ENCODE measurements around the gene UBAC1.

Gene UBAC1

DNA sequence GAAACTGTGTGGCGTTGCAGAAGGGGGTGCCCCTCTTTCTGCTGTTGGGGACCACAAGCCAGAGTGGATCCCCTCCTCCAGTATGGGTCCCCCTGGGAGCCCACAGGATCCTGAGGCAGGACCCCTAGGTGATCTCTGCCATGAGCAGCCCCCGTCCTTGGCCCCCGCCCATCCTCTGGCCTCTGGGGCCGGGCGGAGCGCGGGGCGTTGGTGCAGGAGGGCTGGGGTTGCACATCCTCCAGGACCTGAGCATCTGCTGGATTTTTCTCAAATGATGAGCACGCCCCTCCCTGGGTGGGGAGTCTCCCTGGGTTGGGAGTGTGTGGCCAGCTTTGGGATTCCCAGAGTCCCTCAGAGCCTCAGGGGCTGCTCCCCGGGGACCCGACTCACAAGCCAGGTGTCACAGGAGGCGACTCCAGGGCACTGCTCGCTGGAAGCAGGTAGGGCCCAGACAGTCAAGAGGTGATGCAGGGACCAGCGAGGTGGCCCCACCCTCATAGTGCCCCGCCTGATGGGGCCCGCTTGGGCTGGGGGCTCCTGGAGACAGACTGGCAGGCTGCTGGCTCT, 26.7 kb upstream of the UBAC1 start:
- H3K27ac Mint-ChIP-seq, result no peak overlapping the region

DNA sequence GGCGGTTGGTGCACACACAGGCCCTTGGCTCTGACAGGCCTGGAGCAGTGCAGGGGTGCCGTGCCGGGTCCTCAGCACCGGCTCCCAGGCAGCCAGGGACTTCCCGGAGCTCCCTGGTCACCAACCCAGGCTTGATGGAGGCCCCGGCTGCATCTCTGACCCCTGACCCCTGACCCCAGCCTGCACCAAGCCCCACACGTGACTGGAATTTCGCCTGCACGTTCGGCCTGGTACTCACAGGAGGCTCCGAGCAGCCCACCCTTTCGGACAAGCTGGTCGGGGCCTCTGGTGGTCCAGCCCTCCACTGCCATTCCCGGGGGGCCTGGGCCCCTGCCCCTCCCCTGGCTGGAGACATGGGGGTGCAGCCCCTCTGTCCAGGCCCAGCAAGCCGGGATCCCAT, 25.4 kb upstream of the UBAC1 start:
- no peak for DNase-seq
- Mint-ChIP-seq H3K4me1 (peaks cover 23% of the 10 kb centered on the region), H3K27me3 (no peaks in the 10 kb centered on the region), H3K9me3 (no peaks in the 10 kb centered on the region), H3K27ac (no peak overlapping the region), H3K4me3 (no peak overlapping the region)
- no peak for ATAC-seq

More for the DNA sequence above, 26.7 kb upstream of the UBAC1 start:
- no peaks in the 10 kb centered on the region for H3K27me3 Mint-ChIP-seq
- no peak overlapping the region for H3K4me3 Mint-ChIP-seq
- DNase-seq (no peak), ATAC-seq (no peak)
- peaks cover 36% of the 10 kb centered on the region for H3K4me1 Mint-ChIP-seq
- no peaks in the 10 kb centered on the region for H3K9me3 Mint-ChIP-seq

DNA sequence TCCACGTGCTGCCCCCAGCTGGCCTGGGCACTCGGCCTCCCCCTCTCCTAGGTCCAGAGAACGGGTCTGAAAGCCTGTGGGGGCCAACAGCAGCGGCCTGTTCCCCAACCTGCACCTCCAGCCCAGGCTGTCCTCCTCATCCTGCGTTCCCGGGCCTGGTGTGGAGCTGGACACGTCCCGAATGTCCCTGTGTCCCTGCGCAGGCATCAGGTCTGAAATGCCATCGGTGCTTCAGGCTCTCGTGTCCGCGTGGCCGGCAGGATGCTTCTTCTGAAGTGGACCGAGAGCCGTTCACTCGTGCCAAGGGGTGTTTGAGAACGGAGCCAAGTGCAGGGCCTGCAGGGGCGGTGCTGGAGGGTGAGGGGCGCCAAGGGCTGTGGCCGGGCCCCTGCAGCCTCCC, 24.7 kb upstream of the UBAC1 start:
- no peak for ATAC-seq
- no peak overlapping the region for H3K4me3 Mint-ChIP-seq
- no peaks in the 10 kb centered on the region for H3K9me3 Mint-ChIP-seq
- H3K27ac Mint-ChIP-seq, result no peak overlapping the region
- no peak for DNase-seq
- H3K27me3 Mint-ChIP-seq, result no peaks in the 10 kb centered on the region
- peaks cover 15% of the 10 kb centered on the region for H3K4me1 Mint-ChIP-seq

DNA sequence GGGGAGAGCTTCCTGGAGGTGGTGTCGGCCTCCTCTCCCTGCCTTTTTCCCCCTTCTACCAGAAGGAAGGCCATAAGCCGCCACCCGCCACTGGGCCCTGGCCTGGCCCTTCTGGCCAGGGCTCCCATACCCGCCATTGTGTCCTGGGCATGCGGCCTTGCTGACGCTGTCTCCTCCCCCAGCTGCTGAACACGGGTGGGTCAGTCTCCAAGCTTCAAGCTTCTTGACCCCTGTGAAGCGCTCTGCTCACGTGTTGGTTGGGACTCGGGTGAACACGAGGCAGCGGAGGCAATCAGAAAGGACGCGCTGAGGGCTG, 24.2 kb upstream of the UBAC1 start:
- H3K27ac Mint-ChIP-seq, result no peak overlapping the region
- no peak overlapping the region for H3K4me3 Mint-ChIP-seq
- H3K4me1 Mint-ChIP-seq, result peaks cover 12% of the 10 kb centered on the region
- DNase-seq (no peak), ATAC-seq (no peak)
- H3K9me3 Mint-ChIP-seq, result no peaks in the 10 kb centered on the region
- H3K27me3 Mint-ChIP-seq, result no peaks in the 10 kb centered on the region

DNA sequence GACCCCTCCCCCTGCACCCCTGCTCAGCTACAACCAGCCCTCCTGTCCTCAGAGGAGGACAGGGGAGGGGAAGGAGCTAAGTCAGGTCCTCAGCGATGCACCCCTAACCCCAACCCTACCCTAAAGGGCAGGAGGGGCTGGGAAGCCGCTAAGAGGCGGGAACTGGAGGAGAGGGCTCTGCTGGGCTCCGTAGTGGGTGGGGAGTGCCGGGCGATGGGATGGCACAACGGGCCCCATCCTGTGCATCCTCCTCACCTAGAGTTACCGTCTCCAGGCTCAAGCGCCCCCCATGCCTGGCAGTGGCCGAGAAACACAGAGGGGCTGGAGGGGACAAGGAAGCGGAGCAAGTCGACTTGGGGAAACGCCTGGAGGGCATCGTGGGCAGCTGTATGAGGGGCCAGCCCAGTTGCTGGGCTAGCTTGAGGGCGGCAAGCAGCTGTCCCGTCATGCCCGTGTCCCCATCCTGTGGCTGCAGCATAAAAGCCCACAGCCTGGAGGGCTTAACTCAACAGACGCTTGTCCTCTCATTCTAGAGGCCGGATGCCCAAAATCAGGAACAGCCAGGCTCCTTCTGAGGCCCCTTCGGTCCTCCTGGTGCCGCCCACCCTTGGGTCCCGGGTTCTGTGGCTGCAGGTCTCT, 23.0 kb upstream of the UBAC1 start:
- no peak for ATAC-seq
- peaks cover 14% of the 10 kb centered on the region for H3K4me1 Mint-ChIP-seq
- peak overlapping the region in 1 of 2 donors; percentile 12 for H3K27ac Mint-ChIP-seq
- no peaks in the 10 kb centered on the region for H3K9me3 Mint-ChIP-seq
- DNase-seq, result no peak
- H3K4me3 Mint-ChIP-seq, result no peak overlapping the region
- no peaks in the 10 kb centered on the region for H3K27me3 Mint-ChIP-seq

DNA sequence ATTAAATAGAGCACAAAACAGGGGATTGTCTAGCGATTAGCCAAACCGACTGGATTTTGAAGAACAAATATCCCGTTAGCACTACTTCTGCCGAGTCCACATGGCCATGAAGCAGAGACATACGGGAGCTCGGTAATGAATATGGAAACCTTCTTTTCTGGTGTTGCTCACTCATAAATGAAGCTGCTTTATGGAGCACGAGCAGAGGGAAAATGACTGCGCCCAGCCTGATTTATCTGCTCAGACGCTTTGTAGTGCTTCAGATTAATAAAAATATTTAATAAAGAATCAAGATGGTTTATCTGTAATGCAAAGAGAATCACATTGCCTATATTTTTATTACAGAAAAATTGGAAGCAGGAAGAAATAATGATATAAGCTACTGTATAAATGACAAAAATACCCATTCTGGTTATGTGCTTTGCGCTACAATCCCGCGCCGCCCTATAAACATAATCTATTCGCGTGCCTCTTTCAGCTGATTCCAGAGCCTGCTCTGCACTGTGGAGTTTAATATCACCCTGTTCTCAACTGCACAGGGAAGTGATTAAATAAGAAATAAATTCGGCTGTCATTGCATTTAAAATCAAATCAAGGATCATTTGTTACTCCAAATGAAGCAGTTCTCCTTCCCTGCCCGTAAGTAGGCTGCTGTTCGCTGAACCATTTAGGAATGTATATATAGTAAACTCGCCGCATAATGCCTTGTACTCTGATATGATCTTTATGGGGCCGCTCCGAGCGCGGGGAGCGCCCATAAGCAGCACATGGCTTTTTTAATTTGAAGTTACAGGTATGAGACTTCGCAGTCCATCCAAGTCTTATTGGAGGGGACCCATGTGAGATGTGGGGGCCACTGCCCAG, 22.3 kb upstream of the UBAC1 start:
- no peak overlapping the region for H3K4me3 Mint-ChIP-seq
- ATAC-seq, result no peak
- DNase-seq, result no peak
- no peaks in the 10 kb centered on the region for H3K9me3 Mint-ChIP-seq
- no peaks in the 10 kb centered on the region for H3K27me3 Mint-ChIP-seq
- peak overlapping the region in 1 of 2 donors; percentile 27 for H3K27ac Mint-ChIP-seq
- peaks cover 21% of the 10 kb centered on the region for H3K4me1 Mint-ChIP-seq

DNA sequence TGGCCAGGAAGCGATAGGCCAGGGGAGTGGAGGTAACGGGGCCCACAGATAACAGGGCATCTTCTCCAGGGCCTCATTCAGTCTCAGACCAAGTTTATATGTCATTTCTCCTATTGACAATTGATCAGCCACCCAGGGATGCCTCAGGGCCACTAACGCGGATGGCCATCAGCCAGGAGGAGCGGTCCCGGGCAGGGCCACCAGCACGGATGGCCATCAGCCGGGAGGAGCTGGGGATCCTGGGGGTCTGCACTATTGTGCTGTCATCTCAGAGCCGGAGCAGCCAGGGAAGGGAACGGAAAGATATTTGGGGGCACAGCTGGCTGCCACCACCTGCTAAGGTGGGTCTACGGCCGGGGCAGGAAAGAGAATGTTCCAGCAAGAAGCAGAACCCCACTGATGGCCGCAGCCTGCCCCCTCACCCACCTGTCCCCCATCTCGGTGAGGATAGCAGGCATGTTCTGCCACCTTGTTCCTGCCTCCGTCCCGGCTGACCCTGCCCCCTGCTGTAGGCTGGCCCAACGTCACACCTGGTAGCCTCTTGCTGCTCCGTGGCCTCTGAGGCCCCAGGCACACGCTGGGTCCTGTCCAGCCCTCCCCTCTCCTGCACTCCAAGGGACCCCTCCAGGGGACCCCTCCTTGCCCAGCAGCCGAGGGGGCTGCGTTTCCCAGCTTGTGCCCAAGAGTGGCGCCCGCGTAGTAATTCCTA, 21.5 kb upstream of the UBAC1 start:
- no peak overlapping the region for H3K27ac Mint-ChIP-seq
- no peak for ATAC-seq
- H3K27me3 Mint-ChIP-seq, result no peaks in the 10 kb centered on the region
- H3K4me1 Mint-ChIP-seq, result peaks cover 22% of the 10 kb centered on the region
- DNase-seq, result no peak
- H3K9me3 Mint-ChIP-seq, result no peaks in the 10 kb centered on the region
- no peak overlapping the region for H3K4me3 Mint-ChIP-seq

DNA sequence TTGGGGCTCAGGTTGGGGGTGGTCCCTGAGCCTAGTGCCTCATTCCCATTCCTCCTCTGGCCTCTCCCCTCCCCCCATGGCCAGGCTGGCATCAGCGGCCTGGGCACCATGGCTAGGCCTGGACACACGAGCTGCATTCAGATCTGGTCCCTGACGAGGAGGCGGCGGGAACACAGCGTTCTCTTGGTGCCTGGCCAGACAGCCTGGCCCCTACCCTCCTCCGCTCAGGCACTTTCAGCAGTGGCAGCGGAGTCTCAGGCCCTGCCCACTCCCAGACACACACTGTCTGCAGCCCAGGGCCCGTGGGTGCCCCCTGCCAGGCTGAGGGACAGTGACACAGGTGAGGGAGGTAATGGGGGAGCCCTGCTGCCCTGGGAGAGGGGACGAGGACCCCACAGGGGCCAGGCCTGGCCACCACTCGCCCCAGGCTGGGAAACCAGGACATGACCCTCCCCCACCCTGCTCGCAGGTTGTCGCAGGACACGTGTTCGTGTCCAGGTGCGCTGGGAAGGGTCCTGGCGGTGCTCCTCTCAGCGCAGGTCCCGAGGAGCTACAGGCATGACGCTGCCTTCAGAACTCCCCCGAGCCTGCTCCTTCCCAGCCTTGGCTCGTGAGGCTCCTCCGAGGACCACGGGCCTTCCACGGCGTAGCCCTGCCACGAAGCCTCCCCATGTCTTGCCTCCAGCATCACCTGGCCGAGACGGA, 19.9 kb upstream of the UBAC1 start:
- no peak for ATAC-seq
- H3K27ac Mint-ChIP-seq, result no peak overlapping the region
- no peak overlapping the region for H3K4me3 Mint-ChIP-seq
- no peak for DNase-seq
- peaks cover 29% of the 10 kb centered on the region for H3K4me1 Mint-ChIP-seq
- no peaks in the 10 kb centered on the region for H3K27me3 Mint-ChIP-seq
- H3K9me3 Mint-ChIP-seq, result no peaks in the 10 kb centered on the region

DNA sequence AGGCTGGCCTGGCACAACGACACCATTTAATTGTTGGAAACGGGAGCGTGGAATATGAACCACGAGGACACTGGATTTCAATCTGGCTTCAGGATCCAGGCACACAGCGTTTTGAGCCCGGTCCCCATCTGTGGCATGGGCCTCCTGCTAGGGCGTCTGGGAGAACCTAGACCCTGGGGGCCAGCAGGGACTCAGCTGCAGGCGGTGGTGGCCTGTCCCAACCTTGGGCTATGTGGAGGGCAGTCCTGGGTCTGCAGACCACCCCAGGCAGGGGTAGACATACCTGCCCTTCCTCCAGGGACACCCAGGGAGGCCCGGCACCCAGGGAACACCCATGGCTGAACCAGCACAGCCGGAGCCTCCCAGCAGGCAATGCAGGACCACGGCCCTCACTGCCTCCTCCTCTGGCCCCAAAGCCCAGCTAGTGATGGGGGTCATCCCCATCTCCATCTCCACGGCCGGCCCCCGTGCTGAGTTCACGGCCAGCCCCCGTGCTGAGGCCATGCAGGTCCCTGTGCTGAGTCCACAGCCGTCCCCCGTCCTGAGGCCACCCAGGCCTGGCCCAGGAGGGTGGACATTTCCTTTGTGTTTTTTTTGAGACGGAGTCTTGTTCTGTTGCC, 18.5 kb upstream of the UBAC1 start:
- Mint-ChIP-seq H3K27me3 (no peaks in the 10 kb centered on the region), H3K9me3 (no peaks in the 10 kb centered on the region), H3K4me1 (peaks cover 29% of the 10 kb centered on the region), H3K27ac (no peak overlapping the region), H3K4me3 (no peak overlapping the region)
- DNase-seq (no peak), ATAC-seq (no peak)

DNA sequence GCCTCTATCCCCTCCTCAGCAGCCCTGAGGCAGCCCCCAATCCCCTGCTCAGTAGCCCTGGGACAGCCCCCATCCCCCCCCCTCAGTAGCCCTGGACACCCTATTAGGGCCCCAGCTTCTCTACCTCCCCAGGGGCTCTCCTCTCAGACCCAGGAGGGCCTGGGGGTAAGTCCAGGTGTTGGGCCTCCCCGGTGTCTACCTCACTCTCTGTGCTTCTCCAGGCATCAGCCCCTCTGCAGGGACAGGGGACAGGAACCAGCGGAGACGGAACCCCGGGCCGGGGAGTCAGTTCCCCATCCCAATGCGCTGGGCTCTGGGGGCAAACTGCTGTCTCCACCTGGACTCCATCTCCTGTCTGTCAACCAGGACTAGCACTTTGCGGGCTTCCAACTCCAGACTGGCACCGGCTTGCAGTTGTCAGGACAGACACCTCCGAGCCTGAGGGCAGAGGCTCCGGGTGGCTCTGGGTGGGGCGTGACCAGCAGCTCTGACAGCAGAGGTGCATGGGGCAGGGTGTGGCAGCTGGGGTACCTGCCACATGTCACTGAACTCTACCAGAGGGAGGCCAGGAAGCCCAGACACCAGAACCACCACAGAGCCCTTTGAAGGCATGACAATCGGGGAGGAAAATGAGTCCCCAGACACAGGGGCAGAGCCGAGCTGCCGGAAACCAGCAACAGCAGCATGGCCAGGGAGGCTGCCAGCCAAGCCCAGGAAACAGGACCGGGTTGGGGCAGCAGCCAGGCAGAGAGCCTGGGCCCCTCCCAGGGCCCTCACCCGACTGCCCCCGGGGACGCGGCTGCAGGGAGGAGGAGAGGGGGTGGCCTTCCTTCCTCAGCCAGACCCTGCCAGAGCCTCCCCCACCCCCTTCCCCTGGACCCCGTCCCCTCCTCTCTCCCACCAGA, 17.7 kb upstream of the UBAC1 start:
- Mint-ChIP-seq H3K27ac (no peak overlapping the region), H3K27me3 (no peaks in the 10 kb centered on the region), H3K4me1 (peaks cover 32% of the 10 kb centered on the region), H3K9me3 (no peaks in the 10 kb centered on the region), H3K4me3 (peak overlapping the region in 1 of 2 donors; percentile 6)
- peak; percentile 84 for ATAC-seq
- peak; percentile 20 to 57 for DNase-seq

DNA sequence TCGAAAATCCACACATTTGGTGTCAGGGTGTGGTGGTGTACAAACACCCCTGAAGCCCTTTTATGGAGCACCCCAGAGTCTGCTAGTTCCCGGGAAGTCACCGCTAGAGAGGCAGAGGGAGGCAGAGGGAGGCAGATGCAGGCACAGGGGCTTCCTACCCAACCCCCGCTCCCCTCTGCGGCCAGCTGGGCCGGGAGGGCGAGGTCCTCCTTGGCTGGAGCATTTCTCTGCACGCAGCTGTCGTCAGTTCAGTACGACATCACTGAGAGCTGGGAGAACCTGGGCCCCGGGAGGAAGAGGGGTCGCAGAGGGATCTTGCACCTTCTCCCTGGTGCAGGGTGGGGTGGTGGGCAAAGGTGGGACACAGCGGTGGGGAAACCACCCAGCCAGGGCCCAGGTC, 15.8 kb upstream of the UBAC1 start:
- DNase-seq (no peak), ATAC-seq (no peak)
- Mint-ChIP-seq H3K27ac (no peak overlapping the region), H3K4me1 (peaks cover 36% of the 10 kb centered on the region), H3K9me3 (no peaks in the 10 kb centered on the region), H3K27me3 (no peaks in the 10 kb centered on the region), H3K4me3 (no peak overlapping the region)

DNA sequence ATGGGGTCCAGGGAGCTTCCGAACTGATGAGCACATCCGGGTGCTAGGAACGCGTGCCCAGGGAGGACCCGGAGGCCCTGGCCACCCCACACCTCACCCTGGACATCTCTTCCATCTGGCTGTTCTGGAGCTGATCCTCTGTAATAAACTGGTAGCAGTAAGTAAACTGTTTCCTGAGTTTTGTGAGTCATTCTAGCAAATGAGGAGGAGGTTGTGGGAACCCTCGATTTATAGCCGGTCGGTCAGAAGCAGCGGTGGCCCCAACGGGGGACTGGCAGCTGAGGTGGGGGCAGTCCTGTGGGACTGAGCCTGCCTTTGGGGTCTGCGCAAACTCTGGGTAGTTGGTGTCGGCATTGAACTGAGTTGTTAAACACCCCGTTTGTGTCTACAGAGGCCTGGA, 15.4 kb upstream of the UBAC1 start:
- DNase-seq (no peak), ATAC-seq (no peak)
- Mint-ChIP-seq H3K27me3 (no peaks in the 10 kb centered on the region), H3K9me3 (no peaks in the 10 kb centered on the region), H3K4me1 (peaks cover 36% of the 10 kb centered on the region), H3K27ac (no peak overlapping the region), H3K4me3 (no peak overlapping the region)

DNA sequence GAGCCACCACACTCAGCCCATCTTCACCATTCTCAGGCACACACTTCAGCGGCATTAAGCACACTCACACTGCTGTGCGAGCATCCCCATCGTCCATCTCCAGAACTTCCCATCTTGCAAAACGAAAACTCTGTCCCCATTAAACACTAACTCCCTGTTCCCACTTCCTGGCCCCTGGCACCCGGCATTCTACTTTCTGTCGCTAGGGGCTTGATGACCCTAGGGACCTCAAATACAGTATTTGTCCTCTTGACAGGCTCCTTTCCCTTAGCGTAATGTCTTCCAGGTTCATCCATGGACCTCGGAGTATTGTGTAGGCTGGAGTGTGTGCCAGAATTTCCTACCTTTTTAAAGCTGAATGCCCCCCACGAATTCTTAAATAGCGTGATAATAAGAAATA, 14.7 kb upstream of the UBAC1 start:
- peaks cover 36% of the 10 kb centered on the region for H3K4me1 Mint-ChIP-seq
- no peaks in the 10 kb centered on the region for H3K9me3 Mint-ChIP-seq
- ATAC-seq, result no peak
- no peak for DNase-seq
- no peak overlapping the region for H3K4me3 Mint-ChIP-seq
- no peak overlapping the region for H3K27ac Mint-ChIP-seq
- H3K27me3 Mint-ChIP-seq, result no peaks in the 10 kb centered on the region

DNA sequence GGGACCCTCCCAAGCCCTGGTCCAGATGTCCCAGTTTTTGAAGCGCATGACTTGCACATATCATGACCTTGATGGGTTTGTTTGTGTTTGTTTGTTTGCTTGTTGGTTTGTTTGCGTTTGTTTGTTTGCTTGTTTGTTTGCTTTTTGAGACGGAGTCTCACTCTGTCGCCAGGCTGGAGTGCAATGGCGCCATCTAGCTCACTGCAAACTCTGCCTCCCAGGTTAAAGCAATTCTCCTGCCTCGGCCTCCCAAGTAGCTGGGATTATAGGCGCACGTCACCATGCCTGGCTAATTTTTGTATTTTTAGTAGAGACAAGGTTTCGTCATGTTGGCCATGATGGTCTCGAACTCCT, 13.0 kb upstream of the UBAC1 start:
- Mint-ChIP-seq H3K4me1 (peaks cover 22% of the 10 kb centered on the region), H3K27me3 (no peaks in the 10 kb centered on the region), H3K27ac (no peak overlapping the region), H3K9me3 (no peaks in the 10 kb centered on the region), H3K4me3 (no peak overlapping the region)
- ATAC-seq (no peak), DNase-seq (no peak)
